Lower lobe of right lung (tissue), 2 donors: Measurements from ENCODE around the gene GLYR1. TPM values are rescaled to one million over a fixed set of nuclear protein-coding genes. Genes with fewer than 3 reads are reported as not detected.

Experiments
- ATAC-seq, 2 donors: fragments of 200-7000 bp; cut with Tn5 transposase; one replicate each; pipeline ENCODE4 v1.9.1; 2020 to 2022; ENCODE audit warnings: mild to moderate bottlenecking in 2 of 2, moderate library complexity in 2 of 2
- DNase-seq: peaks from one replicate; pipeline ENCODE4 v3.0.0-alpha.2; 2020
- H3K27ac ChIP-seq: fragments of 200-600 bp; one replicate; pipeline ENCODE4 v1.8.0; 2022
- H3K27me3 ChIP-seq: fragments of 200-600 bp; one replicate; pipeline ENCODE4 v1.8.0; 2022; ENCODE audit warnings: low read depth
- H3K36me3 ChIP-seq: fragments of 200-600 bp; one replicate; pipeline ENCODE4 v1.8.0; 2022; ENCODE audit warnings: mild to moderate bottlenecking
- H3K4me1 ChIP-seq: fragments of 200-600 bp; one replicate; pipeline ENCODE4 v1.8.0; 2022
- H3K4me3 ChIP-seq: fragments of 200-600 bp; one replicate; pipeline ENCODE4 v1.8.0; 2022; ENCODE audit warnings: mild to moderate bottlenecking
- H3K9me3 ChIP-seq: fragments of 200-600 bp; one replicate; pipeline ENCODE4 v1.8.0; 2022
- intact Hi-C: fragments of 100-400 bp; cut with DNase I; formaldehyde crosslinking; loops from one replicate; pipeline ENCODE4 v1.11.0; 2022
- total RNA-seq: library from RNA; stranded (reverse); fragmentation: NEBNext Ultra II Directional; extraction: Animal tissue kit (Norgen Biotek cat#: 25700); gene quantifications from one replicate; pipeline ENCODE4 v1.2.1, GENCODE V29; 2021
- TF ChIP-seq, protein P1 (sequence below): fragments of 200-600 bp; IDR thresholded peaks from one replicate; pipeline ENCODE4 v1.8.0; 2022; ENCODE audit warnings: antibody characterized with exemption, mild to moderate bottlenecking
- donor health status: DM: no; HTN: yes; CAD: no; lungs with severe emphysema.

Gene GLYR1
- total RNA-seq, 1 donor from 2014 or later: 89.3 TPM

DNA sequence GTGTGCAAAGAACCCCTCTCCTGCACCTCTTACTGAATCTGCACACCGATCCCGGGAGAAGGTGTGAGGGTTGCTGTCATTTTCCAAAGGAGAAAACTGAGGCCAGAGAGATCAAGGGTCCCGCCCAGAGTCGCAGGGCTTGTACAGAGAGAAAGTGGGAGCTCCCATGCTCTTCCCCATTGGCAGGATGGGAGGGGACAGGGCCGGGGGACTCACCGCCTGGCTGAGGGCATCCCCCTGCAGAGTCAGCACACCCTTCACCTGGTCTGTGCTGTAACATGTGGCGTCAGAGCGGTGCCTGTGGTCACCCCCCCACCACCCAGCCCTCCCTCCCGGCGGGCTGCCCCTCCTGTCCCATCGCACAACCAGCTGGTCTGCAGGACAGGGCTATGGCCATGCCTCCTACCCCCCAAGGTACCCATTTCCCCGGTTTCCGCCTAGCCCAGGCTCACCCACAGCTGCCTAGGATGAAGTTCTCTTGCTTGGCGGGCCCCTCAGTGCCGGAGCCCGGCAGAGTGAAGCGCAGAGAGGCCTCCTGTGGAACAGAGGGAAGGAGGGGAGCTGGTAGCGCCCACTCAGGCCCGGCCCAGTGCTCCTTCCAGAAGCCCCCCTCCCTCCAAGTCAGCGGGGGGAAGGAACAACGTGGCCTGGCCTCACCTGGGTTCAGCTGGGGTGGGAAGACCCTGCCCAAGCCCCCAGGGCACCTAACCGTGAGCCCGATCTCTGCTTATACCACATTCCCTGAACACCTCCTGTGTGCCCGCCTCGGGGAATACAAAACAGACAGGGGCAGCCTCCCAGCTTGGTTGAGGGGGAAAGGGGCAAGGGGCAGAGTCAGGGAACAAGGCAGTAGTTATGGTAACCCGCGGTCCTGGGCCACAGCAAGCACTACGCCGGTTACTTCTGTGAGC lies 45.8 kb downstream of the GLYR1 start:
- Histone ChIP-seq H3K36me3 (peaks cover 34% of the 10 kb centered on the region), H3K27ac (peak overlapping the region; percentile 85), H3K9me3 (no peaks in the 10 kb centered on the region), H3K27me3 (no peaks in the 10 kb centered on the region), H3K4me3 (peak overlapping the region; percentile 89), H3K4me1 (peaks cover 31% of the 10 kb centered on the region)
- intact Hi-C loops: no loop called here
- DNase-seq (no peak), ATAC-seq (no peak)
- TF ChIP-seq, protein P1, sequence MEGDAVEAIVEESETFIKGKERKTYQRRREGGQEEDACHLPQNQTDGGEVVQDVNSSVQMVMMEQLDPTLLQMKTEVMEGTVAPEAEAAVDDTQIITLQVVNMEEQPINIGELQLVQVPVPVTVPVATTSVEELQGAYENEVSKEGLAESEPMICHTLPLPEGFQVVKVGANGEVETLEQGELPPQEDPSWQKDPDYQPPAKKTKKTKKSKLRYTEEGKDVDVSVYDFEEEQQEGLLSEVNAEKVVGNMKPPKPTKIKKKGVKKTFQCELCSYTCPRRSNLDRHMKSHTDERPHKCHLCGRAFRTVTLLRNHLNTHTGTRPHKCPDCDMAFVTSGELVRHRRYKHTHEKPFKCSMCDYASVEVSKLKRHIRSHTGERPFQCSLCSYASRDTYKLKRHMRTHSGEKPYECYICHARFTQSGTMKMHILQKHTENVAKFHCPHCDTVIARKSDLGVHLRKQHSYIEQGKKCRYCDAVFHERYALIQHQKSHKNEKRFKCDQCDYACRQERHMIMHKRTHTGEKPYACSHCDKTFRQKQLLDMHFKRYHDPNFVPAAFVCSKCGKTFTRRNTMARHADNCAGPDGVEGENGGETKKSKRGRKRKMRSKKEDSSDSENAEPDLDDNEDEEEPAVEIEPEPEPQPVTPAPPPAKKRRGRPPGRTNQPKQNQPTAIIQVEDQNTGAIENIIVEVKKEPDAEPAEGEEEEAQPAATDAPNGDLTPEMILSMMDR: no peak

DNA sequence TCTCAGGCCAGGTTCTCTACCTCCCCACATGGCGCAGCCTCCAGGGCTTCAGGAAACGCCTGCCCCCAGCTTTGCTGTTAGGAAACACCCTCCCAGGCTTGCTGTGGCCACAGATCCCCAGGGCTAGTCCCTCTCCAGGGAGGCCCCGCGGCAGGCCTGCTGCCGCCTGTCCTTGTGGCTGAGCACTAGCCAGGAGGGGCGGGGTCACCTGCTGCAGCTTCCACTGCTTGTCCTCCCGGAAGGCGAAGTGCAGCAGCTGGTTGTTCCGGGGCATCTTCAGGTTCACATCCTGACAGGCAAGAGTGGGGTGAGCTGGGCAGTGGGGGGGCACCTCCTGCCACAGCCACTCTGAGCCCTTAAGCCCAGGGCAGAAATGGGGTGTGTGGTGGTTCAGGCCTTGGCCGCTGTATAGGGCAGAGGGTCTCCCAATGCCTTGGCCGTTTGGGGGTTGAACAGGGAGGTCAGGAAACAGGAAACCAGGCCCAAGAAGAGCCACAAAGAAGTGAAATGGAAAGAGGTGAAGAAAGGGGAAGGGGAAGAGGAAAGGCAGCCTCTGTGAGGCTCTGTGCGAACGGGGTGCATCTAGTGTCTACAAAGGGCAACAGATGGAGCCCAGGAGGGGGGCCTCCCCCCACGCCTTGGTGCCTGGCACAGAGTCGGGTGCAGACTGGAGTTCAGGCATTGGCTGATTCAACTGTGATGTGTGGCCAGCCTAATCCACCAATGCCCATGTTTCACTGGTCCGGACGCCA lies 46.6 kb downstream of the GLYR1 start:
- Histone ChIP-seq H3K36me3 (peaks cover 28% of the 10 kb centered on the region), H3K27ac (no peak overlapping the region), H3K9me3 (no peaks in the 10 kb centered on the region), H3K4me1 (peaks cover 31% of the 10 kb centered on the region), H3K4me3 (peak overlapping the region; percentile 8), H3K27me3 (no peaks in the 10 kb centered on the region)
- intact Hi-C loops: no loop called here
- ATAC-seq (peak in 1 of 2 donors; percentile 2), DNase-seq (peak; percentile 81)
- TF ChIP-seq, protein P1: no peak

DNA sequence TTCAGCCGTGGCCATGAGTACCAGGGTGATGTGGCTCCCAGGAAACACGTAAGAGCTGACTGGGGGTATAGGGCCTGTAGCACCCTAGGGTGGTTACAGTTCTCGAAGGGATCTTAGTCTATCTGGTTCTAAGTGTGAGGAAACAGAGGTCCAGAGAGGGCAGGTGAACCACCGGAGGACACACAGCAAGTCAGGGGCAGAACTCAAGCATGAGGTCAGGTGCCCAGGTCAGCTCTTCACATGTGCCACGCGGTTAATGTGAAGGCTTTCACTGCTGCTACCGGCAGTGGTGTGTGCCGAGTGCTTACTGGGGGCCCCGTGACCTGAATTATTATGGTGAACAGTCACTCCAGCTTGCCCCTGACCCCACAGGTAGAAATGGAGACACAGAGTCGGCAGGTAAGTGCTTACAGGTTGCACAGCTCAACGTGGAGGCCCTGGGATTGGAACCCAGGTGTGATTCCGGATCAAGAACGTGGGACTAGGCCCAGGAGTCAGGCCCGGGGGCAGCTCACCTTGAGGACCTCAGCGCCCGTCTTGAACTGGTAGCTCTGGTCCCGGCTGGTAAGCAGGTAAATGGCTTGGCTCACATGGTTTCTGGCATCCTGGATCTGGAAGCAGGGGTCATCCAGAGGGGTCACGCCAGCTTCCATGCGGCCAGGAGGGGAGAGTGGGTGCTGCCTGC lies 47.8 kb downstream of the GLYR1 start:
- TF ChIP-seq, protein P1: no peak
- Histone ChIP-seq H3K9me3 (no peaks in the 10 kb centered on the region), H3K4me3 (no peak overlapping the region), H3K27ac (no peak overlapping the region), H3K27me3 (no peaks in the 10 kb centered on the region), H3K36me3 (peaks cover 16% of the 10 kb centered on the region), H3K4me1 (peaks cover 31% of the 10 kb centered on the region)
- ATAC-seq: no peak
- intact Hi-C loops: no loop called here
- no peak for DNase-seq

DNA sequence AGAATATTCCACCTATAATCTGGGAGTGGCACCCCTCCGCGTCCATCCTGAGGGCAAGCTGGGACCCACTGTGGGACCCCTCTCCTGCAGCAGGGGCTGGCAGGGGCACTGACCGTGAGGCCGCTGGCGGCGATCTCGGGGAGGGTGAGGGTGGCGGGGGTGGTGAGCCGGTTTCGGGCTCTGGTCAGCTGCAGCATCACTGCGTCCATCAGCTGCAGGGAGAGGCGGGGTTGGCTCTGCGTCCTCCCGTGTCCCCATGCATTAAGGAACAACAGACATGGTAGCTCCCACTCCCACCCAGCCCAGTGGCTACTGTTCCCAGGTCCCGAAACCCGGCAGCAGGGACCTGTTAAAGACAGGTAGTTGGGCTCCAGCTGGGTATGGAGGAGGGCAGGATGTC lies 48.6 kb downstream of the GLYR1 start:
- Histone ChIP-seq H3K27ac (no peak overlapping the region), H3K4me3 (no peak overlapping the region), H3K36me3 (peaks cover 14% of the 10 kb centered on the region), H3K4me1 (peaks cover 27% of the 10 kb centered on the region), H3K27me3 (no peaks in the 10 kb centered on the region), H3K9me3 (no peaks in the 10 kb centered on the region)
- TF ChIP-seq, protein P1: no peak
- no peak for DNase-seq
- no peak for ATAC-seq
- intact Hi-C loops: no loop called here

DNA sequence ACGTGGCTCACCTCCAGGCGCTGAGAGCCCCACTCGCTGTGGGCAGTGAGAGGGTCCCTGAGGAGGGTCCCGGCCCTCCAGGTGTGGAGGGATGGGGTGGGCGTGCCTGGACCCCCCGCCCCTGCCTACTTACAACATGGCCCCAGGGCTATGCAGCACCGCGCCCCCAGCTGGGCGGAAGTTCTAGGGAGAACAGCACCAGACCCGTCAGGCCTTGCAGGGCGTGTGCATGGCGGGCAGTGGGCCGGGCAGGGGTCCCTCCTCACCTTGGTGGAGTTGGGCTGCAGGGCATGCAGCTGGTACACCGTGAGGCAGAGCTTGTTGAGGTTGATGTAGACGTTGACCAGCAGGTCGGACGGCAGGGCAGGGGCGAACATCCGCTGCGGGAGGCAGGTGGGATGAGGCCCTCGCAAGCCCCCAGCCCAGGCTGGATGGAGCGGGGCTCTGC lies 49.3 kb downstream of the GLYR1 start:
- no peak for ATAC-seq
- no peaks in the 10 kb centered on the region for H3K9me3 ChIP-seq
- no peak overlapping the region for H3K27ac ChIP-seq
- H3K27me3 ChIP-seq: no peaks in the 10 kb centered on the region
- peaks cover 21% of the 10 kb centered on the region for H3K4me1 ChIP-seq
- no peak overlapping the region for H3K4me3 ChIP-seq
- no peak for DNase-seq
- intact Hi-C loops: no loop called here
- TF ChIP-seq, protein P1: no peak
- H3K36me3 ChIP-seq: peaks cover 14% of the 10 kb centered on the region
